Measurements from ENCODE around the gene NLRP9.
A peak's percentile ranks its signal among the peaks of the same experiment; 100 is the strongest.

Gene NLRP9

DNA sequence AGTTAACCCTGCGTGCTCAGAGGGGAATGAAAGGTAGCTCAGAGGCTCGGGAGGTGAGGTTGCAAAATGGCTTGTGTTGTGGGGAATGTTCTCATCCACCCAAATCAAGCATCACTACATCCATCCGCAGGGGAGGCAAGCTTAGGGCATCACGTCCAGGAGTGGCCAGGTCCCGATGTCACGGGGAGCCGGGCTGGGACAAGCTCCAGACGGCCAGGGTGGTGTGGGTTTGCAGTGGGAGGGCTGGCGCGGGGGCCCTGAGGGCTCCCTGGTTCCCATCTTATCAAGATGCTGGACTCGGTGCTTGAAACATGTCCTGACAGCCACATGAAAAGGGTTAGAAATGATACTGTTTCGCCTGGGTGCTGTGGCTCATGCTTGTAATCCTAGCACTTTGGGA, 37.4 kb downstream of the NLRP9 start:
- Histone ChIP-seq H3K4me3 (ENCODE audit: low read length in 2 of 2) (no peak overlapping the region), H3K4ac (ENCODE audit: low read length) (no peak overlapping the region), H3K36me3 (replicated peaks in 1 of 2; ENCODE audit: control insufficient read depth in 2 of 2, insufficient read depth in 2 of 2, low read length in 2 of 2) (peaks cover 15 to 47% of the 10 kb centered on the region in 2 donors), H4K91ac (ENCODE audit: low read depth, low read length, poor library complexity) (no peak overlapping the region), H3K27me3 (ENCODE audit: control insufficient read depth in 3 of 3, insufficient read depth in 3 of 3, low read depth in 1 of 3, low read length in 3 of 3) (no peaks in the 10 kb centered on the region), H2BK120ac (ENCODE audit: low read depth, low read length) (no peak overlapping the region), H2BK15ac (ENCODE audit: low read length) (no peak overlapping the region), H2BK12ac (ENCODE audit: low read length) (no peak overlapping the region), H4K8ac (ENCODE audit: low read depth, low read length) (no peak overlapping the region), H2AK5ac (ENCODE audit: low read depth, low read length) (no peak overlapping the region), H3K4me2 (ENCODE audit: insufficient read depth, low read length, poor library complexity, severe bottlenecking) (no peak overlapping the region), H3K9me3 (replicated peaks in 1 of 2; ENCODE audit: control insufficient read depth in 2 of 2, insufficient read depth in 1 of 2, low read depth in 1 of 2, low read length in 2 of 2) (peaks cover 0 to 24% of the 10 kb centered on the region in 2 donors), H3K79me1 (ENCODE audit: low read depth, low read length) (peaks cover 3% of the 10 kb centered on the region), H3K23ac (ENCODE audit: low read depth, low read length, poor library complexity) (no peak overlapping the region), H3K18ac (ENCODE audit: low read length) (no peak overlapping the region), H3K4me1 (ENCODE audit: control insufficient read depth in 2 of 2, insufficient read depth in 1 of 2, low read depth in 1 of 2, low read length in 2 of 2) (no peaks in the 10 kb centered on the region), H2AFZ (ENCODE audit: low read length) (no peak overlapping the region), H3K9ac (ENCODE audit: low read depth, low read length, poor library complexity) (no peak overlapping the region), H3K27ac (replicated peaks; ENCODE audit: low read length) (no peak overlapping the region), H3K14ac (ENCODE audit: low read length) (no peak overlapping the region), H2BK5ac (ENCODE audit: low read length) (no peak overlapping the region)
- no CpG with 5 or more reads among the region's 12 CpGs for WGBS, 2 donors (ENCODE audit: extremely low coverage in 2 of 2, insufficient read length in 2 of 2, insufficient replicate concordance in 1 of 2)
- DNase-seq (ENCODE audit: low spot score) = no peak

- Histone ChIP-seq H2BK5ac (ENCODE audit: low read length) (no peak overlapping the region), H3K23ac (ENCODE audit: low read depth, low read length, poor library complexity) (no peak overlapping the region), H3K9me3 (replicated peaks in 1 of 2; ENCODE audit: control insufficient read depth in 2 of 2, insufficient read depth in 1 of 2, low read depth in 1 of 2, low read length in 2 of 2) (peaks cover 0 to 17% of the 10 kb centered on the region in 2 donors), H3K27ac (replicated peaks; ENCODE audit: low read length) (no peak overlapping the region), H3K4ac (ENCODE audit: low read length) (no peak overlapping the region), H2BK12ac (ENCODE audit: low read length) (no peak overlapping the region), H2BK15ac (ENCODE audit: low read length) (no peak overlapping the region), H3K4me3 (ENCODE audit: low read length in 2 of 2) (no peak overlapping the region), H3K18ac (ENCODE audit: low read length) (no peak overlapping the region), H3K27me3 (ENCODE audit: control insufficient read depth in 3 of 3, insufficient read depth in 3 of 3, low read depth in 1 of 3, low read length in 3 of 3) (no peaks in the 10 kb centered on the region), H3K14ac (ENCODE audit: low read length) (no peak overlapping the region), H3K4me1 (ENCODE audit: control insufficient read depth in 2 of 2, insufficient read depth in 1 of 2, low read depth in 1 of 2, low read length in 2 of 2) (no peaks in the 10 kb centered on the region), H2AK5ac (ENCODE audit: low read depth, low read length) (no peak overlapping the region), H3K36me3 (replicated peaks in 1 of 2; ENCODE audit: control insufficient read depth in 2 of 2, insufficient read depth in 2 of 2, low read length in 2 of 2) (peaks cover 22 to 57% of the 10 kb centered on the region in 2 donors), H3K79me1 (ENCODE audit: low read depth, low read length) (peaks cover 3% of the 10 kb centered on the region), H4K91ac (ENCODE audit: low read depth, low read length, poor library complexity) (no peak overlapping the region), H2AFZ (ENCODE audit: low read length) (no peak overlapping the region), H2BK120ac (ENCODE audit: low read depth, low read length) (no peak overlapping the region), H3K4me2 (ENCODE audit: insufficient read depth, low read length, poor library complexity, severe bottlenecking) (no peak overlapping the region), H4K8ac (ENCODE audit: low read depth, low read length) (no peak overlapping the region), H3K9ac (ENCODE audit: low read depth, low read length, poor library complexity) (no peak overlapping the region)
- WGBS, 2 donors (ENCODE audit: extremely low coverage in 2 of 2, insufficient read length in 2 of 2, insufficient replicate concordance in 1 of 2) = no CpG with 5 or more reads among the region's 11 CpGs
- DNase-seq (ENCODE audit: low spot score) = no peak
Observed at GRCh38 chr19:55699221-55699620, 39.0 kb downstream of the NLRP9 start.

GRCh38 chr19:55698256-55698655, 39.9 kb downstream of the NLRP9 start:
- Histone ChIP-seq H3K9ac (ENCODE audit: low read depth, low read length, poor library complexity) (peak overlapping the region; percentile 50), H3K4me3 (ENCODE audit: low read length in 2 of 2) (no peak overlapping the region), H3K23ac (ENCODE audit: low read depth, low read length, poor library complexity) (no peak overlapping the region), H3K4ac (ENCODE audit: low read length) (no peak overlapping the region), H3K4me2 (ENCODE audit: insufficient read depth, low read length, poor library complexity, severe bottlenecking) (no peak overlapping the region), H2BK15ac (ENCODE audit: low read length) (no peak overlapping the region), H3K36me3 (replicated peaks in 1 of 2; ENCODE audit: control insufficient read depth in 2 of 2, insufficient read depth in 2 of 2, low read length in 2 of 2) (peaks cover 27 to 66% of the 10 kb centered on the region in 2 donors), H3K79me1 (ENCODE audit: low read depth, low read length) (peaks cover 3% of the 10 kb centered on the region), H3K4me1 (ENCODE audit: control insufficient read depth in 2 of 2, insufficient read depth in 1 of 2, low read depth in 1 of 2, low read length in 2 of 2) (no peaks in the 10 kb centered on the region), H2BK120ac (ENCODE audit: low read depth, low read length) (no peak overlapping the region), H3K18ac (ENCODE audit: low read length) (no peak overlapping the region), H3K27ac (replicated peaks; ENCODE audit: low read length) (no peak overlapping the region), H2BK12ac (ENCODE audit: low read length) (no peak overlapping the region), H2AFZ (ENCODE audit: low read length) (no peak overlapping the region), H4K8ac (ENCODE audit: low read depth, low read length) (no peak overlapping the region), H3K27me3 (ENCODE audit: control insufficient read depth in 3 of 3, insufficient read depth in 3 of 3, low read depth in 1 of 3, low read length in 3 of 3) (no peaks in the 10 kb centered on the region), H4K91ac (ENCODE audit: low read depth, low read length, poor library complexity) (no peak overlapping the region), H3K14ac (ENCODE audit: low read length) (no peak overlapping the region), H2AK5ac (ENCODE audit: low read depth, low read length) (no peak overlapping the region), H2BK5ac (ENCODE audit: low read length) (no peak overlapping the region), H3K9me3 (replicated peaks in 1 of 2; ENCODE audit: control insufficient read depth in 2 of 2, insufficient read depth in 1 of 2, low read depth in 1 of 2, low read length in 2 of 2) (peaks cover 0 to 12% of the 10 kb centered on the region in 2 donors)
- WGBS, 2 donors (ENCODE audit: extremely low coverage in 2 of 2, insufficient read length in 2 of 2, insufficient replicate concordance in 1 of 2) = no CpG with 5 or more reads among the region's 17 CpGs
- DNase-seq (ENCODE audit: low spot score) = no peak

GRCh38 chr19:55697698-55698097, 40.5 kb downstream of the NLRP9 start:
- Histone ChIP-seq H2AFZ (ENCODE audit: low read length) (no peak overlapping the region), H2BK15ac (ENCODE audit: low read length) (no peak overlapping the region), H3K27ac (replicated peaks; ENCODE audit: low read length) (no peak overlapping the region), H3K4me2 (ENCODE audit: insufficient read depth, low read length, poor library complexity, severe bottlenecking) (no peak overlapping the region), H4K8ac (ENCODE audit: low read depth, low read length) (no peak overlapping the region), H2BK5ac (ENCODE audit: low read length) (no peak overlapping the region), H3K27me3 (ENCODE audit: control insufficient read depth in 3 of 3, insufficient read depth in 3 of 3, low read depth in 1 of 3, low read length in 3 of 3) (no peaks in the 10 kb centered on the region), H3K4me1 (ENCODE audit: control insufficient read depth in 2 of 2, insufficient read depth in 1 of 2, low read depth in 1 of 2, low read length in 2 of 2) (no peaks in the 10 kb centered on the region), H3K79me1 (ENCODE audit: low read depth, low read length) (peaks cover 3% of the 10 kb centered on the region), H3K18ac (ENCODE audit: low read length) (no peak overlapping the region), H2BK12ac (ENCODE audit: low read length) (no peak overlapping the region), H2BK120ac (ENCODE audit: low read depth, low read length) (no peak overlapping the region), H3K36me3 (replicated peaks in 1 of 2; ENCODE audit: control insufficient read depth in 2 of 2, insufficient read depth in 2 of 2, low read length in 2 of 2) (peaks cover 28 to 71% of the 10 kb centered on the region in 2 donors), H2AK5ac (ENCODE audit: low read depth, low read length) (no peak overlapping the region), H3K9me3 (replicated peaks in 1 of 2; ENCODE audit: control insufficient read depth in 2 of 2, insufficient read depth in 1 of 2, low read depth in 1 of 2, low read length in 2 of 2) (peaks cover 0 to 9% of the 10 kb centered on the region in 2 donors), H3K4ac (ENCODE audit: low read length) (no peak overlapping the region), H3K4me3 (ENCODE audit: low read length in 2 of 2) (no peak overlapping the region), H3K14ac (ENCODE audit: low read length) (no peak overlapping the region), H3K9ac (ENCODE audit: low read depth, low read length, poor library complexity) (no peak overlapping the region), H3K23ac (ENCODE audit: low read depth, low read length, poor library complexity) (no peak overlapping the region), H4K91ac (ENCODE audit: low read depth, low read length, poor library complexity) (no peak overlapping the region)
- no CpG with 5 or more reads among the region's 8 CpGs for WGBS, 2 donors (ENCODE audit: extremely low coverage in 2 of 2, insufficient read length in 2 of 2, insufficient replicate concordance in 1 of 2)
- DNase-seq (ENCODE audit: low spot score) = no peak
